Measurements from ENCODE around the gene PARP9.

DNA sequence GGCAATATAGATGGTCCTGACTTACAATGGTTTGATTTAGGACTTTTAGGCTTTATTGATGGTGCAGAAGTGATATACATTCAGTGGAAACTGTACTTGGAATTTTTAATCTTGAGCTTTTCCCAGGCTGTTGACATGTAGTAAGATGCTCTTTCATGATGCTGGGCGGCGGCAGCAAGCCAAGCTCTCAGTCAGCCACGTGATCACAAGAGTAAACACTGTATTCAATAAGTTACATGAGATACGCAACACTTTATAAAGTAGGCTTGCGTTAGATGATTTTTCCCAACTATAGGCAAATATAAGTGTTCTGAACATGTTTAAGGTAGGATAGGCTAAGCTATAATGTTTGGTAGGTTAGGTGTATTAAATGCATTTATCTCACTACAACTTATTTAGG, 17.9 kb downstream of the PARP9 start:
- TF ChIP-seq CTCF (conservative IDR thresholded peaks at IDR 0.05; ENCODE audit: low read length): no peak
- no peak for TF ChIP-seq EZH2phosphoT487 (IDR thresholded peaks at IDR 0.05; ENCODE audit: borderline replicate concordance, low read depth, low read length)

Measured in OCI-LY7 (cell line).